ENCODE results near the gene RRAD.
"Not testable (repeated sequence)": the region's sequence is repeated elsewhere in the genome, so short reads cannot be mapped to it uniquely, and the experiment has no call there.

- TF ChIP-seq GABPA (IDR thresholded peaks at IDR 0.05; ENCODE audit: low read depth): peak; percentile 57
- not testable (repeated sequence) for TF ChIP-seq POLR2AphosphoS5 (IDR thresholded peaks at IDR 0.05; ENCODE audit: low read depth); CTCF (IDR thresholded peaks at IDR 0.05; ENCODE audit: insufficient read depth, low read length)
These were observed 9.5 kb upstream of the RRAD start for GRCh38 chr16:66934839-66935313.

Data from HL-60 (cell line).